Left colon (tissue), 2 donors: ENCODE results near the gene VPS37B. TPM values are rescaled to one million over a fixed set of nuclear protein-coding genes. Genes with fewer than 3 reads are reported as not detected.
"Not testable (repeated sequence)": the region's sequence is repeated elsewhere in the genome, so short reads cannot be mapped to it uniquely, and the experiment has no call there.

Experiments used
- ATAC-seq: fragments of 200-7000 bp; cut with Tn5 transposase; one replicate; pipeline ENCODE4 v1.9.1; 2020; ENCODE audit warnings: mild to moderate bottlenecking, moderate library complexity
- DNase-seq, 2 donors: peaks; one replicate each; pipeline ENCODE4 v3.0.0-alpha.2; 2020
- intact Hi-C, 2 donors: fragments of 100-400 bp; cut with DNase I in 1 of 2; cut with micrococcal nuclease in 1 of 2; formaldehyde crosslinking; loops; one replicate each; pipeline versions ENCODE4 v1.11.2 to v1.14.0; 2022; cut with DNase I, micrococcal nuclease
- long read RNA-seq: library from polyadenylated mRNA; unstranded; transcript quantifications from one replicate; pipeline ENCODE4 v2.0.0, GENCODE V29; 2021
- total RNA-seq, 2 donors: library from RNA; stranded (reverse); fragmentation: NEBNext Ultra II Directional; extraction: Animal tissue kit (Norgen Biotek cat#: 25700); gene quantifications; one replicate each; pipeline ENCODE4 v1.2.1, GENCODE V29; 2021
- donor health status: DM: no; HTN: no; CAD: no.
- donor health status: DM: yes; HTN: yes; CAD: no.

Gene VPS37B, protein sequence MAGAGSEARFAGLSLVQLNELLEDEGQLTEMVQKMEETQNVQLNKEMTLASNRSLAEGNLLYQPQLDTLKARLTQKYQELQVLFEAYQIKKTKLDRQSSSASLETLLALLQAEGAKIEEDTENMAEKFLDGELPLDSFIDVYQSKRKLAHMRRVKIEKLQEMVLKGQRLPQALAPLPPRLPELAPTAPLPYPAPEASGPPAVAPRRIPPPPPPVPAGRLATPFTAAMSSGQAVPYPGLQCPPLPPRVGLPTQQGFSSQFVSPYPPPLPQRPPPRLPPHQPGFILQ
- total RNA-seq, result 10 to 100 TPM; 66.4 to 86.7 TPM
- long read RNA-seq, partial matches to known transcripts, result 0 of 38 reads
- long read RNA-seq, other reads (novel, unspliced or antisense), result 37 of 38 reads

DNA sequence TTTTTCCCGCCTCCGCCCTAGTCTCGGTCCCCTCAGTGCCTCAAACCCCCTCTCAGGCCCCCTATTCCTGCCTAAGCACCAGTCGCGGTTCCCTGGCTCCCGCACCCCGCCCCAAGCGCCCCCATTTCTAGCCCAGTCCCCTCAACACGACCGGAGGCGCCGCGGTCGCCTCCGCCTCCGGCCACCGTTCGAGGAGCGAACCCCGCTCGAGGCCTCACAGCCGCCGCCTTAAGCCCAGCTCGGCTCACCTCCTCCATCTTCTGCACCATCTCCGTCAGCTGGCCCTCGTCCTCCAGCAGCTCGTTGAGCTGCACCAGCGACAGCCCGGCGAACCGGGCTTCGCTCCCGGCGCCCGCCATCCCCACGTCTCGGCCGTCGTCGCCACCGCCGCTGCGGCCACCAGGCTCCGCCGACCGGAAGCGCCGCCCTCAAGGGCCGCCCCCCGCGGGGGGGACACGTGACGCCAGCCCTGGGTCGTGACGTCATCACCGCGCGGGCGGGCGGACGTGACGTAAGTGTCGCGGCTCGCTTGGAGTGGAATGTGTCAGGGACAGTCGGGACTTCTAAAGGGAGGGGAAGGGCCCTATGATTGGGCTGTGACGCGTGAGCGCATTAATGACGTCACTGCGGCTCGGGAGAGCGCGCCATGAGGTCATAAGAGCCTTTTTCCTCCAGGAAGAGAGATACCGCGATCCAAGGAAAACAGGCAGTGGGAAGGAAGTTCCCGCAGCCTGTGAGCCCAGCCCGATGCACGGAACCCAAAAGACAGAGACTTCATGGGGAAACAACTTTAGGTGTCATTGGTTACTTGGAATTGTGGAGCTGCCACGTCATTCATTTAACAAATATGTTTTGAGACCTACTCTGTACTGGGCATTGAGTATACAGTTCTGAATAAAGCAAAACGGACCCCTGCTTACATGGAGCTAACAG, at the start of gene VPS37B:
TSS of gene VPS37B (minus strand) at position 421 of the 933 bp plus-strand sequence. CDS start at position 359, 62 bp downstream.
- DNase-seq (peak; percentile 72 to 88), ATAC-seq (peak; percentile 57)
- intact Hi-C loops, result no loop called here

DNA sequence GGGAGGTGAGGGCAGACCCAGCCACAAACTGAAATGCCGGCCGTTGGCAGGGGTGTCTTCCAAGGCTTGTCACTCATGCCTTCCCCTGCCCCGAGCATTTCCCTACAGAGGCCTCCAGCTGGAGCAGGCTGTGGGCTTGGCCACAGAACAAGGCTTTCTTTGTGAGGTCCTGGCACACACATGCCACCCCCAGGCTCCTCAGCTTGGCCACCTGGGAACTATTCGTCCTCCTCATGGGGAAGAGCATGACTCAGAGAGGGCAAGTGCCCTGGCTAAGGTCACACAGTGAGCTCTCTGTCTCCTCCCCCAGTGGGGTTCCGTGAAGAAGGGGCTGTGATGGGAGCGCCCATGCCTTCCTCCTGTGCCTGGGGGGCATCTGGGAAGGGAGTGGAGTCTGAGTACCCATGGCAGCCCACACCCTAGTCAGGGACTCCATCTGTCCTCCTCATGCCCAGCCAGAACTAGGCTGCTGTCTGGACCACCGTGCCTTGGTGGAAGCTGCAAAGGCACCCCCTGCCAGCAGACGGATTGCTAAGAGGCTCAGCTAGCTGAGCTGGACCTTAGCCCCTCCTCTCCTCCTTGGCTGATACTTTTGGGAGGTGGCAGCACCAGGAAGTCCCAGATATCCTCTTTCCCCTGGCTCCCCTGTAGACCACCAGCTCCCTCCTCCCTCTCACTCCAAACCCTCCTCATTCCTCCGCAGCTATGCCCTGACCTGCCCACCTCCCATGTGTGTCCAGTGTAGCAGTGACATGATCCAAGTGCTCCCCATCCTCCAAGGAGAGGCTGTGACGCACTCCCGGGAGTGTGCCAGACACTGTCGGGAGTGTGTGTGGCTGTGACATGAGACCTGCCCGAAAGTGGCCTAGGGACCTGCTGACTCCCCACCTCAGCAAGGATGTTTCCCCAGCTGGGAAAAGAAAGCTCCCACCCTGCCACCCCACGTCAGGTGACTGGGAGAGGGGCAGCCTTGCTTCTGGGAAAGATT, 49.0 kb upstream of the VPS37B start:
- DNase-seq (no peak), ATAC-seq (peak; percentile 24)
- intact Hi-C loops, result no loop called here

DNA sequence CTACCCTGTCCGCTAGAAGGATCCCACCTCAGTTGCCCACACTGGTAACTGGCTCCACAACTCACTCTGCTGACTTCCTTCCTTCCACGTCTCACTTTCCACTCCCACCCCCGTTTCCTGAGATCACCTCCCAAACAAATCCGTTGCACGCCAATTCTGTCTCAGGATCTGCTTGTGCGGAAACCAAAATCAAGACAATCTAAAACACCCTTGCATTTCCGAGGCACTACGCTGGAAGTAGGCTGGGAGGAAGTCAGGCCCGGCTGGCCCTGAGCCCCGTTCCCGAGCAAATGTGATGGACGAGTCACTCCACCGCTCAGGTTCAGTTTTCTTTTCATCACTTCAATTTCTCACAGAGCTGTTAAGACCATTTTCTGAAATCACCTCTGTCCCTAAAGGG, 47.3 kb upstream of the VPS37B start:
- ATAC-seq (no peak), DNase-seq (no peak)
- intact Hi-C loops, result no loop called here

DNA sequence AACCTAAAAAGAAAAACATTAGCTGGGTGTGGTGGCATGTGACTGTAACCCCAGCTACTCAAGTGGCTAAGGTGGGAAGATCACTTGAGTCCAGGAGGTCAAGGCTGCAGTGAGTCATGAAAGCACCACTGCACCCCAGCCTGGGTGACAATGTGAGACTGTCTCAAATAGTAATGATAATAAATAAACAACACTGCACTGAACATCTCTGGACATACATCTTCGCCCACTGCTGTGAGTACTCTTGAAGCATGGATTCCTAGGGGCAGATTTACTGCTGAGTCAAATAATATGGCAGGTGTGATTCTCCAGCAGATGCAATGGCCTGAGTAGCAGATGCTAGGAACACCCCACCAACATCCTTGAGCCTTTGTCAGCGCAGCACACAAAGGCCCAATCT, 46.7 kb upstream of the VPS37B start:
- DNase-seq (no peak), ATAC-seq (peak; percentile 12)
- intact Hi-C loops, result no loop called here

DNA sequence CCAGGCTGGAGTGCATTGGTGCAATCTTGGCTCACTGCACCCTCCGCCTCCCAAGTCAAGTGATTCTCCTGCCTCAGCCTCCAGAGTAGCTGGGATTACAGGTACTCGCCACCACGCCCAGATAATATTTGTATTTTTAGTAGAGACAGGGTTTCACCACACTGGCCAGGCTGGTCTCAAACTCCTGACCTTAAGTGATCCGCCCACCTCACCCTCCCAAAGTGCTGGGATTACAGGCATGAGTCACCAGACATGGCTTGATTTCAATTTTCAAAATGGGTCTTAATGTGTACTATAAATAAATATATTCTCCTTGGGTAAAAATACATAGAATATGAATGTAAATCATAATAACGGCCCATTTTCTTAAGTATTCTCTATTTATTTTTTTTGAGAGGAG, 45.4 kb upstream of the VPS37B start:
- ATAC-seq, intact Hi-C loops, DNase-seq: not testable (repeated sequence)

DNA sequence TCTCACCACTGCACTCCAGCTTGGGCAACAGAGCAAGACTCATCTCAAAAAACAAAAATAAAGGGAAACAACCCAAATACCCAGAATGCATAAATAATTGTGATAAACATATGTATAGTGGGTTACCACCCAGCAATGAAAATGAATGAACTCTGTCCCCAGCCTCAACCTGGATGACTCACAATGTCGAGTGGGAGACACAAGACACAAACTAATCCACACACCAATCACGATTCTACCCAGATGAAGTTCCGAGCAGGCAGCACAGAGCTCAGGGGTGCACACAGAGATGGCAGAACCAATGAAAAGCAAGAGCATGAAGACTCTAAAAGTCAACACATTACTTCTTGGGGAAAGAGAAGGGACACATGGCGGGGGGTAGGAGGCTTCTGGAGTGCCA, 43.2 kb upstream of the VPS37B start:
- ATAC-seq, result peak; percentile 29
- intact Hi-C loops, result no loop called here
- DNase-seq, result no peak

DNA sequence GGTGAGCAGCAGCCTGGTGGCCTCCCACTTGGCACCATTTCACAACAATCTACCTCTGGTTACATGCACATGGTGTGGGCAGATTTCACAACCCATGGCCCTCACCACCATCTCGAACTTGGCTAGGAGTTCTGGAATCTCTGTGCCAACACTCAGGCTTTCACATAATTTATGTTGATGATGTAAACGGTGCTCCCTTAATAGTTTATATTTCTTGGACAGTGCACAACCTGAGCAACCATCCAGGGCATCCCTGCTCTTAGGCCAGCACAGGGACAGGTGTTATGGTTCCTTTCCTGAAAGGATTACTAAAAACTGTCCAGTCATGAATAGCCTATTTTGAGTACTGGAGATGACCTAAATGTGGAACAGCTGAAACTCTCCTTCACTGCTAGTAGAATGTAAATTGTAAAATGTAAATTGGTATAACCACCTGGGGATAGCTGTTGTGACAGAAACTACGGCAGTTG, 41.7 kb upstream of the VPS37B start:
- ATAC-seq, result no peak
- DNase-seq, result no peak
- intact Hi-C loops, result no loop called here

DNA sequence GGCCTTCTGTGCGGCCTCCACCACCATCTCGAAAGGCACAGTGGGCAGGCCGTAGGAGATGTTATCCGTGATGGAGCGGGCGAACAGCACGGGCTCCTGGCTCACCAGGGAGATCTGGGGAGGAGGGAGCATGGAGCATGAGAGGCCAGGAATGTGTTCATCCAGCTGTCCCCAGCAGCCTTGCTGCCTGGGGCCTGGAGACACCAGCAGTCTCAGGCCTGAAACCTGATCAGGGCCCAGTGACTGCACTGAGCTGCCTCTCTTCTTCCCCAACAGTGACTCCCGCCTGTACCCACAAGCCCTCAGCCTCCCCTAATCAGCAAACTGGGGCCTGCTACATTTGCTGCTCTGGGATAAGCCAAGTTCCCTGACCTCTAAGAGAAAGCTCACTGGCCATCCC, 39.4 kb upstream of the VPS37B start:
- ATAC-seq, result no peak
- intact Hi-C loops, result no loop called here

DNA sequence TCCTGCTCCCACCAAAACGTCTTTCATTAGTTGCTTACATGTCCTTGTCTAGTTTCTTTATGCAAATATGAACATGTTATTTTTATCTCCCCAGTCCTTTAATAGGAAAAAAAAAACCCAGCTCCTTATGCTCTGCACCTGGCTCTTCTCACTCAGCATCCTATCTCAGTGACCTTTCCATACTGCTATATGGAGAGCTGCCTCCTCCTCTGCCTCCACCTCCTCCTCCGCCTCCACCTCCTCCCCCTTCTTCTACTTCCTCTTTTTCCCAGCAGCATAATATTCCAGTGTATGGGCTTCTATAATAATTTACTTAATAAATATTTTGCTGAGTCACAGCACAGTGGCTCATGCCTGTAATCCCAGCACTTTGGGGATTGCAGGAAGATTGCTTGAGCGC, 38.8 kb upstream of the VPS37B start:
- intact Hi-C loops, result no loop called here
- no peak for DNase-seq
- ATAC-seq, result no peak

More for the DNA sequence above, 39.4 kb upstream of the VPS37B start:
- no peak for DNase-seq

DNA sequence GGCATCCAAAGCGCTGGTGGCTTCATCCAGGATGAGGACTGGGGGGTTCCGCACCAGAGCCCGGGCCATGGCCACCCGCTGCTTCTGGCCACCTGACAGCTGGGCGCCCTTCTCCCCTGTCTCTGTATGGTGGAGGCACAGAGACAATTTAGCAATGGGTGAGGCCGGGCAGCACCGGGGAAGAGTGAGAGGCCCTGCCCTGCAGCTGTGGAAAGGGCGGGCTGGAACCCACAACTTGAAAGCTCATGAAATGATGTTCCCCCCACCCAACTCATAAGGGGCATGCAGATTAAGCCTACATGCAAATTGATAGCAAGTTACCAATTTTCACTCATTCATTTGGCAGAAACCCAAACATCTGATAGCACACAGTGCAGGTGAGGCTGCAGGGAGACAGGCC, 36.3 kb upstream of the VPS37B start:
- intact Hi-C loops, result no loop called here
- DNase-seq (no peak), ATAC-seq (no peak)

DNA sequence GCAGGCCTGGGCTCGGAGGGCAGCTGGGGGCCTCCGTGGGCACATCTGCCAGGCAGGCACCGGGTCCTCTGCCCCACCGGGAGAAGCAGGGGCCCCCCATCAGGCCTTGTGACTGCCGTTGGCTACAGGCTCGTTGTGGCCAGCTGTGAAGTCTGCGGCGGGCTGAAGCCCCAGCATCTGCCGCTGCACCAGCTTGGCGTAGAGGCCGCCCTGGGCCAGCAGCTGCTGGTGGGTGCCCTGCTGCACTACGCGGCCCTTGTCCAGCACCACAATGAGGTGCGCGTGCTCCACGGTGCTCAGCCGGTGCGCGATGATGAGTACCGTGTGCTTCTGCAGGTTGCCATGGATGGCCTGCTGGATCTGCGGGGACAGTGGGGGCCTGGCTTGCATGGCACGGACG, 33.9 kb upstream of the VPS37B start:
- DNase-seq, result no peak
- ATAC-seq, result no peak
- intact Hi-C loops, result no loop called here

DNA sequence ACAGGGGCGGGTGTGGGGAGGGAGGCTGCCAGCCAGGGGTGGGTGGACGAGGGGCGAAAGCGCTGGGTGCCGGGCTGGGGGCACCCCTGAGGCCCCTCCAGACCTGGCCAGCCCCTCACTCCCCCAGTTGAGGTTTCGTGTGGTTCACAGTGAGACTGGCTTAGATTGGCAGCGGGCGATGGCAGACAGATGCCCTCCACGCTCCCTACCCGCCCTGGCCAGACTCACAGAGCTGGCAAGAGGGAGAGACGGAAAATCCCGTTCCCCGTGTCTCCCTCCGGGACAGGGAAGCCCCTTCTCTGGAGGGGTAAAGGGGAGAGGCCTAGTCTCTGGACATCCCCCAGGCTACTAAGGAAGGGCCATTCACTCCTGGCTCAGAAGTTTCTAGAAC, 33.2 kb upstream of the VPS37B start:
- ATAC-seq, result no peak
- intact Hi-C loops, result no loop called here
- DNase-seq, result no peak

DNA sequence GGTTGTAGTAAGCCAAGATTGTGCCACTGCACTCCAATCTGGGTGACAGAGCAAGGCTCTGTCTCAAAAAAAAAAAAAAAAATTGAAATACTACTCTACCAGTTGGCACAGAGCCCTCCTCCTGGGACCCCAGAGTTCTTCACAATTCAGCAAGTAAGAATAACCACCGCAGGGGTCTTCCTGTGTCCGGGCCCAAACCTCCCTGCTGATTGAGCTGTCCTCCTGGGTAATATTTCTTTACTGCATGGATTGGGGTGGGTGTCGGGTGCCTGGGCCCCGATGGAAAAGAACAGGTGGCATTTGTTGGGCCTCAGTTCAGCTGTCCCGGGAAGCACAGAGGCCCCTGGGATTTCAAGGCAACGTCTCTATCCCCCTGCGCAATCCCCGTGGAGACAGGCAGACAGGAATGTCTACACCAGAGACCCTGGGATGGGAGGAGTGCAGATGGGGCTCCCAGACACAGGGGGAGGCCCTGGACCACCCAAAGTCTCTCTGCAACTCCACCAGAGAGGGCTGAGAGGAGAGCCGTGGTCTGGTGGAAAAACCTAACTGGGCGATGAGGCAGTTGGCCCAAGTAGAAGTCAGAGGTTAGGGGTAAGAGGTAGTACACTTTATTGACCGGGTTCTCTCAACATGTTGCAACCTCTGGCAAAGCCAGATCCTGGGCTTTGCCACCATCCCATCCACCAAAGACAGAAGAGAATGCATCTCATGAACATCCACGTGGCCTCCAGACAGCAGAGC, 32.7 kb upstream of the VPS37B start:
- intact Hi-C loops, result no loop called here
- no peak for DNase-seq
- ATAC-seq, result no peak

DNA sequence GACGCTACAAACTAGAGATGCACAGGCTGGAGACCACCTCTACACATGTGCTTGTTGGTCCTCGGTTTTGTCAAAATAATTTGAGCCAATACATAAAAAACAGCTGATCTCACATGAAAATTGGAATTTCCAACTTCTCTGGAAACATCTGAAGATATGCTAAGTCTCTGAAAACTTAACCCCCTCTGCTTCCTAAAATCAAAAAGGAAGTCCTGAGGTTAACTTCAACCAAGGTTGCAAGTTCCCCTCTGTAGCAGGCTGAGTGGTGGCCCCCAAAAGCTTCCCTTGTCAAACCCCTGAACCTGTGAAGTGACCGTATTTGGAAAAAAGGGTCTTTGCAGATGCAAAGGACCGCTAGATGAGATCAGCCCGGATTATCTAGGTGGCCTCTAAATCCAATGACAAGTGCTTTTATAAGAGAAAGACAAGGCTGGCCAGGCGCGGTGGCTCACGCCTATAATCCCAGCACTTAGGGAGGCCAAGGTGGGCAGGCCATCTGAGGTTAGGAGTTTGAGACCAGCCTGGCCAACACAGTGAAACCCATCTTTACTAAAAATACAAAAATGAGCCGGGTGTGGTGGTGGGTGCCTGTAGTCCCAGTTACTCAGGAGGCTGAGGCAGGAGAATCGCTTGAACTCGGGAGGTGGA, 32.0 kb upstream of the VPS37B start:
- ATAC-seq, result no peak
- intact Hi-C loops, result no loop called here
- DNase-seq, result no peak

DNA sequence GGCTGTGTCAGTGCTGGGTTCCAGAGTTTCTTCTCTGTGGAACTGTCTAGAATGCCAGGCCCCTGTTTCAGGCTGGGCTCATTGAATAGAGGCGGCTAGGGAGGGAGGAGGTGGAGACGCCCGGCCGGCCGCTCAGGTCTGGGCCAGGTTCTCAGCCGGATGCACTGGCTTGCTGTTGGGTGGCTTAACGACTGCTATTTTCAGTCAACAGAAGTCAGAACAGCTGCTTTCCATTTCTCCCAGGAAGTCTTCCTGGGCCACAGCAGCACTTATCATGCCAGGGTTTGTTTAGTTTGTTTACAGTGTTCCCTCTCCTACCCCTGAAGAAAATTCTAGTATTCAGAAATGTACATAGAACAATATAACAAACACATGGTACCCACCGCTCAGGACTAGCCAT, 26.0 kb upstream of the VPS37B start:
- ATAC-seq (peak; percentile 48), DNase-seq (peak in 1 of 2 donors; percentile 49)
- intact Hi-C loops, result no loop called here

DNA sequence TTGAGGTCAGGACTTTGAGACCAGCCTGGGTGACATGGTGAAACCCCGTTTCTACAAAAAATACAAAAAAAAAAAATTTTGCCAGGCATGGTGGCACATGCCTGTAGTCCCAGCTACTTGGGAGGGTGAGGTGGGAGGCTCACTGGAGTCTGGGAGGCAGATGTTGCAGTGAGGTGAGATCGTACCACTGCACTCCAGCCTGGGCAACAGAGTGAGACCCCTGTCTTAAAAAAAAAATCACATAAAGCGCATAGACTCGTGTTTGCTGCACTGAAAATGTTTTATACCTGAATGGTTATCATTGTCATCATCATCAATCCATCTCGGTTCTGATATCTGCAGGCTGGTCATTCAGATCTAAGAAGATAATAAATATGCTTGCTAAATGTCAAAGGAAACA, 24.8 kb upstream of the VPS37B start:
- intact Hi-C loops, result no loop called here
- DNase-seq (no peak), ATAC-seq (no peak)

DNA sequence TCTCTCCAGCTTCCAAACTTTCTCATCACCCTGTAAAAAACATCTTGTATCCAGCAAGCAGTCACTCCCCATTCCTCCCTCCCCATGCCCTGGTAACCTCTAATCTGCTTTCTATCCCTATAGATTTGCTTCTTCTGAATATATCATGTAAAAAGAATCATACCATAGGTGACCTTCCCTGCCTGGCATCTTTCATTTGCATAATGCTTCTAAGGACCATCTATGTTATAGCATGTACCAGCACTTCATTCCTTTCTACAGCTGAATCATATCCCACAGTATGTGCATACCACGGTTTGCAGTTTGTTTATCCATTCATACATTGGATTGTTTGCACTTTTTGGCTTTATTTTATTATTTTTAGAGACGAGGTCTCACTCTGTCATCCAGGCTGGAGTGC, 22.9 kb upstream of the VPS37B start:
- DNase-seq (no peak), ATAC-seq (no peak)
- intact Hi-C loops, result no loop called here
